K562 (cell line): Measurements from ENCODE around the gene LIF. TPM values are rescaled to one million over a fixed set of nuclear protein-coding genes. Genes with fewer than 3 reads are reported as not detected.

ENCODE experiments used
- ARID4B ChIP-seq: sonication (generic); formaldehyde crosslinking; IDR thresholded peaks from 2 replicates; pipeline ENCODE4 v1.8.0; 2022; ENCODE audit warnings: mild to moderate bottlenecking, missing genetic modification reagents
- CAMTA2 ChIP-seq: fragments of 250-450 bp; sonication (Bioruptor Pico); conservative IDR thresholded peaks from 2 replicates; pipeline ENCODE4 v1.5.1; 2022
- FOSL1 ChIP-seq: fragments of 200-800 bp; sonication (Bioruptor generic); conservative IDR thresholded peaks from 2 replicates; pipeline ENCODE4 v1.6.1; 2016; ENCODE audit warnings: missing genetic modification characterization, missing compliant biosample characterization
- HDAC6 ChIP-seq: IDR thresholded peaks from 2 replicates; pipeline ENCODE4 v1.6.1; 2012; ENCODE audit warnings: low read depth, mild to moderate bottlenecking, control low read depth, inconsistent platforms, low read length, moderate library complexity
- NR2C1 ChIP-seq, 2 experiments: fragments of 450-650 bp; IDR thresholded peaks; 2 replicates each; pipeline ENCODE4 v1.6.1; 2017; ENCODE audit warnings: mild to moderate bottlenecking in 2 of 2, antibody characterized with exemption in 1 of 2, inconsistent platforms in 1 of 2, missing compliant biosample characterization in 1 of 2, missing genetic modification characterization in 1 of 2
- POLR2G ChIP-seq: fragments of 200-400 bp; formaldehyde crosslinking; IDR thresholded peaks from 2 replicates; pipeline ENCODE4 v1.6.1; 2017; ENCODE audit warnings: low read depth, mild to moderate bottlenecking, antibody characterized with exemption, low read length, moderate library complexity
- RERE ChIP-seq: sonication (generic); formaldehyde crosslinking; IDR thresholded peaks from 2 replicates; pipeline ENCODE4 v1.8.0; 2023; ENCODE audit warnings: missing genetic modification reagents, mild to moderate bottlenecking, borderline replicate concordance
- SRSF9 ChIP-seq: fragments of 200-400 bp; formaldehyde crosslinking; IDR thresholded peaks from 2 replicates; pipeline ENCODE4 v1.6.1; 2017; ENCODE audit warnings: low read depth, low read length, borderline replicate concordance
- TSHZ1 ChIP-seq: fragments of 250-450 bp; sonication (Bioruptor Pico); IDR thresholded peaks from 2 replicates; pipeline ENCODE4 v1.4.0; 2020; ENCODE audit warnings: mild to moderate bottlenecking, moderate library complexity
- ZFP36 ChIP-seq: fragments of 150-350 bp; IDR thresholded peaks from 2 replicates; pipeline ENCODE4 v1.6.1; 2018; ENCODE audit warnings: low read length, low read depth; ENCODE audit not compliant: partially characterized antibody
- ZNF324 ChIP-seq: fragments of 250-450 bp; sonication (Bioruptor Pico); IDR thresholded peaks from 2 replicates; pipeline ENCODE4 v1.4.0; 2020; ENCODE audit warnings: mild to moderate bottlenecking
- ZNF551 ChIP-seq: fragments of 250-450 bp; sonication (Bioruptor Pico); IDR thresholded peaks from 2 replicates; pipeline ENCODE4 v1.5.0; 2021; ENCODE audit warnings: mild to moderate bottlenecking, moderate library complexity
- polyA plus RNA-seq, 8 experiments: library from polyadenylated mRNA; depleted of rRNA in 4 of 8; stranded (reverse) in 5 of 8; unstranded in 3 of 8; fragments of >200 nt; fragmentation: Nextera tagmentation in 2 of 8; fragmentation: Illumina TruSeq in 1 of 8; extraction: Ambion mirVana in 2 of 8; extraction: Trizol in 1 of 8; gene quantifications; 2 replicates each; pipeline versions ENCODE4 v1.2.1 to v1.2.3, GENCODE V29; 2011 to 2014; ENCODE audit warnings: inconsistent platforms in 1 of 8, missing spikeins in 1 of 8
- total RNA-seq, 7 experiments: library from RNA; depleted of rRNA in 6 of 7; stranded (reverse); fragments of >200 nt in 6 of 7; fragmentation: Illumina TruSeq in 2 of 7; extraction: Trizol in 2 of 7; gene quantifications; 2 replicates each; pipeline versions ENCODE4 v1.2.1 to v1.2.3, GENCODE V29; 2011 to 2021; ENCODE audit warnings: low replicate concordance in 1 of 7

LIF gene
- total and polyA plus RNA-seq, 9 of the 15 experiments (the other 6 are each of a cell fraction or from before 2014, with no cell fraction given), result 0.05 to 0.39 (median 0.18) TPM; not detected in 3

- TF ChIP-seq POLR2G (no peak), FOSL1 (no peak), SRSF9 (no peak), ZNF551 (no peak), ARID4B (no peak), ZFP36 (peak; percentile 87), ZNF324 (no peak), HDAC6 (no peak), TSHZ1 (CRISPR knock-in tag) (no peak), NR2C1 (IDR thresholded peaks at IDR 0.05) (no peak), NR2C1 (tag; IDR thresholded peaks at IDR 0.05) (no peak), CAMTA2 (CRISPR knock-in tag) (no peak), RERE (CRISPR knock-in tag) (no peak)
Observed at GRCh38 chr22:30267382-30268302, 21.1 kb upstream of the LIF start (continued).
